HEK293 (cell line): ENCODE data around the gene SPAM1.
A peak's percentile ranks its signal among the peaks of the same experiment; 100 is the strongest.

Experiments
- CTCF ChIA-PET: fragments of 350-600 bp; formaldehyde crosslinking; extraction: SDS; loops from one replicate; lab custom pipeline; 2021; ENCODE audit warnings: antibody characterized with exemption; lab: Yijun Ruan, JAX
- POLR2A ChIA-PET: fragments of 300-600 bp; formaldehyde crosslinking; extraction: SDS; loops from one replicate; lab custom pipeline; 2020; ENCODE audit warnings: antibody characterized with exemption, inconsistent platforms; lab: Yijun Ruan, JAX
- H3K27ac ChIP-seq: fragments of 200-500 bp; sonication (Bioruptor generic); 2 replicates; pipeline ENCODE4 v1.5.1; 2014; ENCODE audit warnings: low read depth, low read length, control low read depth, inconsistent platforms; ENCODE audit errors: extremely low read depth
- H3K36me3 ChIP-seq, 2 experiments: fragments of 200-500 bp in 1 of 2; sonication (Bioruptor generic) in 1 of 2; 1 replicate in 1 of 2; 2 replicates in 1 of 2; pipeline ENCODE4 v1.5.1; 2014 to 2017; ENCODE audit warnings: inconsistent platforms in 2 of 2, low read length in 2 of 2; ENCODE audit not compliant: control insufficient read depth in 2 of 2, insufficient read depth in 1 of 2
- H3K4me1 ChIP-seq: fragments of 200-500 bp; sonication (Bioruptor generic); 2 replicates; pipeline ENCODE4 v1.5.1; 2014; ENCODE audit warnings: mild to moderate bottlenecking, low read length, inconsistent platforms; ENCODE audit not compliant: control insufficient read depth, insufficient read depth
- H3K4me3 ChIP-seq: 2 replicates; pipeline ENCODE4 v1.5.1; 2011; ENCODE audit warnings: low read depth, mild to moderate bottlenecking, control low read depth, low read length, moderate library complexity
- H3K9me3 ChIP-seq: fragments of 200-500 bp; sonication (Bioruptor generic); 2 replicates; pipeline ENCODE4 v1.5.1; 2014; ENCODE audit warnings: low read depth, low read length, inconsistent platforms; ENCODE audit not compliant: control insufficient read depth, insufficient read depth
- BCL11A ChIP-seq: fragments of 450-650 bp; formaldehyde crosslinking; IDR thresholded peaks from 2 replicates; pipeline ENCODE4 v1.5.1; 2016; ENCODE audit warnings: low read depth, missing biosample characterization, missing genetic modification characterization
- GFI1B ChIP-seq: fragments of 450-650 bp; formaldehyde crosslinking; IDR thresholded peaks from 2 replicates; pipeline ENCODE4 v1.5.1; 2016; ENCODE audit warnings: missing biosample characterization, missing genetic modification characterization
- GLI4 ChIP-seq: fragments of 450-650 bp; formaldehyde crosslinking; IDR thresholded peaks from 2 replicates; pipeline ENCODE4 v1.5.1; 2016; ENCODE audit warnings: missing biosample characterization, missing genetic modification characterization
- MZF1 ChIP-seq: fragments of 450-650 bp; formaldehyde crosslinking; IDR thresholded peaks from 2 replicates; pipeline ENCODE4 v1.5.1; 2017; ENCODE audit warnings: missing biosample characterization, missing genetic modification characterization, borderline replicate concordance
- OVOL3 ChIP-seq: fragments of 450-650 bp; formaldehyde crosslinking; IDR thresholded peaks from 2 replicates; pipeline ENCODE4 v1.5.1; 2016; ENCODE audit warnings: missing biosample characterization, missing genetic modification characterization
- PRDM6 ChIP-seq: fragments of 450-650 bp; formaldehyde crosslinking; IDR thresholded peaks from 2 replicates; pipeline ENCODE4 v1.5.1; 2017; ENCODE audit warnings: missing biosample characterization, missing genetic modification characterization
- SETDB1 ChIP-seq: IDR thresholded peaks from one replicate; pipeline ENCODE4 v1.6.1; 2017; ENCODE audit warnings: mild to moderate bottlenecking, low read length, moderate library complexity, mixed read lengths; ENCODE audit not compliant: insufficient read length
- SP2 ChIP-seq: fragments of 450-650 bp; formaldehyde crosslinking; IDR thresholded peaks from 2 replicates; pipeline ENCODE4 v1.5.1; 2016; ENCODE audit warnings: missing biosample characterization, missing genetic modification characterization
- ZNF132 ChIP-seq: fragments of 450-650 bp; formaldehyde crosslinking; IDR thresholded peaks from 2 replicates; pipeline ENCODE4 v1.5.1; 2017; ENCODE audit warnings: missing biosample characterization, missing genetic modification characterization, borderline replicate concordance
- ZNF16 ChIP-seq: fragments of 450-650 bp; formaldehyde crosslinking; IDR thresholded peaks from 2 replicates; pipeline ENCODE4 v1.5.1; 2016; ENCODE audit warnings: low read depth, missing biosample characterization, missing genetic modification characterization
- ZNF169 ChIP-seq: fragments of 450-650 bp; formaldehyde crosslinking; IDR thresholded peaks from 2 replicates; pipeline ENCODE4 v1.5.1; 2016; ENCODE audit warnings: missing biosample characterization, missing genetic modification characterization
- ZNF335 ChIP-seq: fragments of 450-650 bp; formaldehyde crosslinking; conservative IDR thresholded peaks from 2 replicates; pipeline ENCODE4 v1.5.1; 2016; ENCODE audit warnings: missing biosample characterization, missing genetic modification characterization
- ZNF416 ChIP-seq: fragments of 450-650 bp; formaldehyde crosslinking; IDR thresholded peaks from 2 replicates; pipeline ENCODE4 v1.5.1; 2016; ENCODE audit warnings: missing biosample characterization, missing genetic modification characterization
- ZNF48 ChIP-seq: fragments of 450-650 bp; formaldehyde crosslinking; IDR thresholded peaks from 2 replicates; pipeline ENCODE4 v1.5.1; 2016; ENCODE audit warnings: missing biosample characterization, missing genetic modification characterization
- ZNF488 ChIP-seq: fragments of 450-650 bp; formaldehyde crosslinking; IDR thresholded peaks from 2 replicates; pipeline ENCODE4 v1.5.1; 2016; ENCODE audit warnings: missing biosample characterization, missing genetic modification characterization
- ZNF596 ChIP-seq: fragments of 450-650 bp; IDR thresholded peaks from 2 replicates; pipeline ENCODE4 v1.5.0; 2018; ENCODE audit warnings: missing biosample characterization, mild to moderate bottlenecking, missing genetic modification characterization, moderate library complexity
- ZNF624 ChIP-seq: fragments of 450-650 bp; formaldehyde crosslinking; IDR thresholded peaks from 2 replicates; pipeline ENCODE4 v1.5.1; 2017; ENCODE audit warnings: missing biosample characterization, missing genetic modification characterization
- ZNF645 ChIP-seq: fragments of 450-650 bp; formaldehyde crosslinking; IDR thresholded peaks from 2 replicates; pipeline ENCODE4; 2016; ENCODE audit warnings: missing biosample characterization, missing genetic modification characterization
- ZNF747 ChIP-seq: fragments of 450-650 bp; formaldehyde crosslinking; IDR thresholded peaks from 2 replicates; pipeline ENCODE4 v1.5.1; 2016; ENCODE audit warnings: missing biosample characterization, missing genetic modification characterization
- ZSCAN30 ChIP-seq: fragments of 450-650 bp; IDR thresholded peaks from 2 replicates; pipeline ENCODE4 v1.5.1; 2018; ENCODE audit warnings: missing biosample characterization, mild to moderate bottlenecking, missing genetic modification characterization, moderate library complexity
- ZXDB ChIP-seq: fragments of 450-650 bp; formaldehyde crosslinking; IDR thresholded peaks from 2 replicates; pipeline ENCODE4 v1.5.1; 2016; ENCODE audit warnings: missing biosample characterization, missing genetic modification characterization

The SPAM1 gene

GRCh38 chr7:123936388-123936787 lies 11.3 kb downstream of the SPAM1 start:
- H3K4me3 ChIP-seq = no peak overlapping the region
- H3K9me3 ChIP-seq = no peaks in the 10 kb centered on the region
- CTCF ChIA-PET = no interaction called here
- POLR2A ChIA-PET = no interaction called here
- no peaks in the 10 kb centered on the region for H3K4me1 ChIP-seq
- H3K36me3 ChIP-seq = no peaks in the 10 kb centered on the region
- TF ChIP-seq ZNF645 (tag by site-specific recombination) = no peak
- no peak for TF ChIP-seq BCL11A
- TF ChIP-seq SETDB1 = peak; percentile 26
- no peak for TF ChIP-seq ZNF416 (tag by site-specific recombination)
- TF ChIP-seq, all 188 proteins: peak for 1
- H3K27ac ChIP-seq = no peak overlapping the region

- Histone ChIP-seq H3K36me3 (no peaks in the 10 kb centered on the region), H3K27ac (no peak overlapping the region)
- ChIA-PET POLR2A (no interaction called here), CTCF (no interaction called here)
- peak; percentile 31; the same call in 1 of the 2 replicates for TF ChIP-seq PRDM6
- TF ChIP-seq MZF1 = peak; percentile 73; the same call in 1 of the 2 replicates
- TF ChIP-seq ZNF624 (tag by site-specific recombination) = no peak
- 0 out of 2 replicates have a peak, but pooled peaks have one; percentile 14 for TF ChIP-seq GFI1B (tag by site-specific recombination)
- TF ChIP-seq, all 188 proteins: peak for 3
- H3K9me3 ChIP-seq = no peaks in the 10 kb centered on the region
- H3K4me3 ChIP-seq = no peak overlapping the region
- no peaks in the 10 kb centered on the region for H3K4me1 ChIP-seq
Observed at GRCh38 chr7:123939784-123940183, 14.7 kb downstream of the SPAM1 start.

- CTCF ChIA-PET = interaction anchor here (1.0 kb wide), 1 partner anchor 27 kb away, joined by 3 read pairs; no protein-coding TSS in a partner anchor
- H3K27ac ChIP-seq = no peak overlapping the region
- no peak overlapping the region for H3K4me3 ChIP-seq
- H3K9me3 ChIP-seq = no peaks in the 10 kb centered on the region
- H3K4me1 ChIP-seq = no peaks in the 10 kb centered on the region
- H3K36me3 ChIP-seq = no peaks in the 10 kb centered on the region
- POLR2A ChIA-PET = no interaction called here
- TF ChIP-seq ZNF169 (tag by site-specific recombination) = no peak
- TF ChIP-seq, all 188 proteins: peak for 0
Observed at GRCh38 chr7:123941391-123942180, 16.5 kb downstream of the SPAM1 start.

- ChIA-PET CTCF (no interaction called here), POLR2A (no interaction called here)
- Histone ChIP-seq H3K9me3 (no peaks in the 10 kb centered on the region), H3K36me3 (no peaks in the 10 kb centered on the region), H3K4me3 (no peak overlapping the region), H3K4me1 (no peaks in the 10 kb centered on the region), H3K27ac (no peak overlapping the region)
- peak; percentile 39; the same call in 1 of the 2 replicates for TF ChIP-seq ZNF335 (tag by site-specific recombination)
- no peak for TF ChIP-seq ZSCAN30 (tag by site-specific recombination)
Observed at GRCh38 chr7:123944395-123944794, 19.4 kb downstream of the SPAM1 start.

GRCh38 chr7:123945938-123946337 lies 20.9 kb downstream of the SPAM1 start:
- CTCF ChIA-PET = no interaction called here
- no peaks in the 10 kb centered on the region for H3K36me3 ChIP-seq
- no peaks in the 10 kb centered on the region for H3K9me3 ChIP-seq
- no peak for TF ChIP-seq GLI4 (tag by site-specific recombination)
- no peak for TF ChIP-seq ZNF132 (tag by site-specific recombination)
- TF ChIP-seq ZNF747 = no peak
- no peak for TF ChIP-seq ZXDB (tag by site-specific recombination)
- TF ChIP-seq OVOL3 = no peak
- TF ChIP-seq ZNF488 = no peak
- TF ChIP-seq SP2 = no peak
- no peak for TF ChIP-seq ZNF48 (tag by site-specific recombination)
- no peak for TF ChIP-seq ZNF16 (tag by site-specific recombination)
- TF ChIP-seq ZNF596 (tag by site-specific recombination) = no peak

More at GRCh38 chr7:123945938-123946337, 20.9 kb downstream of the SPAM1 start:
- Histone ChIP-seq H3K27ac (no peak overlapping the region), H3K4me1 (no peaks in the 10 kb centered on the region), H3K4me3 (no peak overlapping the region)
- POLR2A ChIA-PET = interaction anchor here (0.5 kb wide), 1 partner anchor 18 kb away, joined by 3 read pairs; no protein-coding TSS in a partner anchor
